Chondrocyte (in vitro differentiated cells): Measurements from ENCODE around the gene RRAGC. TPM values are rescaled to one million over a fixed set of nuclear protein-coding genes. Genes with fewer than 3 reads are reported as not detected.
"Not testable (repeated sequence)": the region's sequence is repeated elsewhere in the genome, so short reads cannot be mapped to it uniquely, and the experiment has no call there.

Source experiments
- DNase-seq: peaks from one replicate; pipeline ENCODE4 v3.0.0; 2021; ENCODE audit warnings: mixed read lengths, low spot score
- H3K27ac Mint-ChIP-seq: one replicate; pipeline ENCODE4 v1.8.0; 2021; ENCODE audit warnings: mild to moderate bottlenecking, moderate library complexity, mixed read lengths; ENCODE audit not compliant: unreplicated experiment
- H3K27me3 Mint-ChIP-seq: 2 replicates; pipeline ENCODE4 v1.8.0; 2021; ENCODE audit warnings: low read depth, mixed read lengths
- H3K36me3 Mint-ChIP-seq: 2 replicates; pipeline ENCODE4 v1.8.0; 2021; ENCODE audit warnings: low read depth, mixed read lengths
- H3K4me1 Mint-ChIP-seq: 2 replicates; pipeline ENCODE4 v1.8.0; 2021; ENCODE audit warnings: low read depth, mild to moderate bottlenecking, mixed read lengths
- H3K4me3 Mint-ChIP-seq: one replicate; pipeline ENCODE4 v1.8.0; 2021; ENCODE audit warnings: mild to moderate bottlenecking, moderate library complexity, mixed read lengths; ENCODE audit not compliant: unreplicated experiment
- H3K9me3 Mint-ChIP-seq: 2 replicates; pipeline ENCODE4 v1.8.0; 2021; ENCODE audit warnings: low read depth, mixed read lengths
- CTCF ChIP-seq: fragments of 200-600 bp; sonication (generic); IDR thresholded peaks from 2 replicates; pipeline ENCODE4 v1.5.0; 2021; ENCODE audit warnings: antibody characterized with exemption, mild to moderate bottlenecking, moderate library complexity
- total RNA-seq: library from RNA; stranded (reverse); gene quantifications from 3 replicates; pipeline ENCODE4 v1.2.1, GENCODE V29; 2021

RRAGC gene
- total RNA-seq, 1 donor from 2014 or later: 71.7 TPM

- Mint-ChIP-seq H3K9me3 (peaks cover 5% of the 10 kb centered on the region), H3K4me1 (no peaks in the 10 kb centered on the region), H3K27ac (no peak overlapping the region), H3K36me3 (no peaks in the 10 kb centered on the region), H3K4me3 (no peak overlapping the region), H3K27me3 (peaks cover 25% of the 10 kb centered on the region)
- no peak for TF ChIP-seq CTCF
- DNase-seq: no peak
Observed at GRCh38 chr1:38814984-38815464, 44.5 kb downstream of the RRAGC start.

GRCh38 chr1:38814444-38814983 is 45.1 kb downstream of the RRAGC start:
- H3K27me3 Mint-ChIP-seq: peaks cover 28% of the 10 kb centered on the region
- no peak for DNase-seq
- no peak overlapping the region for H3K27ac Mint-ChIP-seq
- no peaks in the 10 kb centered on the region for H3K4me1 Mint-ChIP-seq
- no peak overlapping the region for H3K4me3 Mint-ChIP-seq
- peaks cover 5% of the 10 kb centered on the region for H3K9me3 Mint-ChIP-seq
- no peaks in the 10 kb centered on the region for H3K36me3 Mint-ChIP-seq
- TF ChIP-seq CTCF: no peak

GRCh38 chr1:38812981-38813380 is 46.6 kb downstream of the RRAGC start:
- H3K4me1 Mint-ChIP-seq: no peaks in the 10 kb centered on the region

GRCh38 chr1:38811466-38811865 is 48.1 kb downstream of the RRAGC start:
- not testable (repeated sequence) for H3K27ac Mint-ChIP-seq, DNase-seq, H3K36me3 Mint-ChIP-seq, H3K9me3 Mint-ChIP-seq, H3K4me1 Mint-ChIP-seq, H3K4me3 Mint-ChIP-seq
- peaks cover 47% of the 10 kb centered on the region for H3K27me3 Mint-ChIP-seq

More at GRCh38 chr1:38812981-38813380, 46.6 kb downstream of the RRAGC start:
- H3K36me3 Mint-ChIP-seq: no peaks in the 10 kb centered on the region
- no peak for TF ChIP-seq CTCF
- peaks cover 36% of the 10 kb centered on the region for H3K27me3 Mint-ChIP-seq
- no peak for DNase-seq
- no peak overlapping the region for H3K27ac Mint-ChIP-seq
- no peak overlapping the region for H3K4me3 Mint-ChIP-seq
- peaks cover 5% of the 10 kb centered on the region for H3K9me3 Mint-ChIP-seq

GRCh38 chr1:38806090-38806489 is 53.5 kb downstream of the RRAGC start:
- Mint-ChIP-seq H3K27me3 (peaks cover 75% of the 10 kb centered on the region), H3K4me3 (no peak overlapping the region), H3K4me1 (peaks cover 3% of the 10 kb centered on the region), H3K27ac (no peak overlapping the region), H3K36me3 (no peaks in the 10 kb centered on the region), H3K9me3 (no peaks in the 10 kb centered on the region)
- TF ChIP-seq CTCF: no peak
- DNase-seq: no peak

- no peak for TF ChIP-seq CTCF
- Mint-ChIP-seq H3K27me3 (peaks cover 64% of the 10 kb centered on the region), H3K27ac (no peak overlapping the region), H3K4me1 (peaks cover 3% of the 10 kb centered on the region), H3K4me3 (no peak overlapping the region), H3K36me3 (no peaks in the 10 kb centered on the region), H3K9me3 (no peaks in the 10 kb centered on the region)
- no peak for DNase-seq
Observed at GRCh38 chr1:38805036-38805435, 54.5 kb downstream of the RRAGC start.
